Panc1 (cell line): ENCODE data around the gene SFXN2. TPM values are rescaled to one million over a fixed set of nuclear protein-coding genes. Genes with fewer than 3 reads are reported as not detected.

Experiments
- ATAC-seq: fragments of 200-7000 bp; cut with Tn5 transposase; 2 replicates; pipeline ENCODE4 v1.9.1; 2020; ENCODE audit warnings: mild to moderate bottlenecking, moderate library complexity
- BruUV-seq: library from RNA; stranded (reverse); fragments of 400-500 nt; replicated peaks from 2 replicates; lab custom pipeline; 2021; lab: Mats Ljungman, UMichigan
- CTCF ChIA-PET: fragments of 300-600 bp; sonication (Branson Sonifier 250); formaldehyde crosslinking; loops from one replicate; lab custom pipeline; 2022; ENCODE audit warnings: antibody characterized with exemption; lab: Charles Lee
- POLR2A ChIA-PET: fragments of 300-600 bp; sonication (Branson Sonifier 250); formaldehyde crosslinking; loops from one replicate; lab custom pipeline; 2022; ENCODE audit warnings: antibody characterized with exemption; lab: Charles Lee
- DNase-seq: peaks from one replicate; pipeline ENCODE4 v3.0.0-alpha.2; 2010; ENCODE audit warnings: low read depth, low spot score
- H3K27ac ChIP-seq: 2 replicates; pipeline ENCODE4 v1.5.1; 2011; ENCODE audit warnings: mild to moderate bottlenecking, low read length, inconsistent platforms
- H3K27me3 ChIP-seq: fragments of 200-500 bp; sonication (Bioruptor generic); 2 replicates; pipeline ENCODE4 v1.6.0; 2014; ENCODE audit warnings: low read length, inconsistent platforms; ENCODE audit not compliant: control insufficient read depth, insufficient read depth
- H3K36me3 ChIP-seq: fragments of 200-500 bp; sonication (Bioruptor generic); 2 replicates; pipeline ENCODE4 v1.5.1; 2014; ENCODE audit warnings: inconsistent platforms, mild to moderate bottlenecking, low read length, moderate library complexity; ENCODE audit not compliant: control insufficient read depth, insufficient read depth
- H3K4me1 ChIP-seq: 2 replicates; pipeline ENCODE4 v1.5.1; 2011; ENCODE audit warnings: inconsistent platforms, mild to moderate bottlenecking, low read length, moderate library complexity; ENCODE audit not compliant: control insufficient read depth, insufficient read depth
- H3K4me3 ChIP-seq, 2 experiments: 2 replicates each; pipeline ENCODE4 v1.5.1; 2011 to 2012; ENCODE audit warnings: low read depth in 2 of 2, low read length in 2 of 2, mild to moderate bottlenecking in 2 of 2, inconsistent platforms in 1 of 2, moderate library complexity in 1 of 2
- H3K9me3 ChIP-seq: fragments of 200-500 bp; sonication (Bioruptor generic); 2 replicates; pipeline ENCODE4 v1.5.1; 2014; ENCODE audit warnings: low read depth, mild to moderate bottlenecking, inconsistent platforms, low read length, moderate library complexity; ENCODE audit not compliant: control insufficient read depth, insufficient read depth
- CTCF ChIP-seq: fragments of 450-650 bp; IDR thresholded peaks from 2 replicates; pipeline ENCODE4 v1.5.1; 2017; ENCODE audit warnings: mild to moderate bottlenecking
- POLR2AphosphoS5 ChIP-seq: IDR thresholded peaks from 2 replicates; pipeline ENCODE4 v1.6.1; 2012; ENCODE audit warnings: mild to moderate bottlenecking, low read depth, low read length, moderate library complexity
- REST ChIP-seq, 2 experiments: IDR thresholded peaks; 2 replicates each; pipeline ENCODE4 v1.6.1; 2011 to 2012; ENCODE audit warnings: low read depth in 2 of 2, control low read depth in 1 of 2, low read length in 1 of 2, mild to moderate bottlenecking in 1 of 2, moderate library complexity in 1 of 2; ENCODE audit not compliant: insufficient read depth in 1 of 2
- SIN3A ChIP-seq: IDR thresholded peaks from 2 replicates; pipeline ENCODE4 v1.6.1; 2012; ENCODE audit warnings: low read depth, mild to moderate bottlenecking, low read length, moderate library complexity, borderline replicate concordance; ENCODE audit not compliant: insufficient read depth
- TCF7L2 ChIP-seq: IDR thresholded peaks from 2 replicates; pipeline ENCODE4 v1.6.1; 2011; ENCODE audit warnings: mild to moderate bottlenecking, low read depth, low read length, inconsistent platforms
- in situ Hi-C: cut with HindIII; loops from 2 replicates; pipeline ENCODE4 v1.10.0; 2016; ENCODE audit warnings: low sequenced_read_pairs, low pct_unique_long_range_greater_than_20kb
- intact Hi-C: fragments of 100-400 bp; cut with micrococcal nuclease; formaldehyde crosslinking; loops from one replicate; pipeline ENCODE4 v1.10.0; 2022; ENCODE audit not compliant: unreplicated experiment
- total RNA-seq: library from RNA; stranded (reverse); gene quantifications from one replicate; pipeline ENCODE4 v1.2.1, GENCODE V29; 2021; ENCODE audit not compliant: unreplicated experiment

Gene SFXN2
- total RNA-seq, 1 experiment from 2014 or later: 11.6 TPM

GRCh38 chr10:102738692-102739121, 24.3 kb downstream of the SFXN2 start:
- TF ChIP-seq TCF7L2: no peak
- TF ChIP-seq SIN3A: no peak
- TF ChIP-seq CTCF: no peak
- no peak for TF ChIP-seq REST (IDR thresholded peaks at IDR 0.05; ENCODE audit: insufficient read depth in 1 of 2, low read depth in 2 of 2, low read length in 1 of 2)
- no peak for TF ChIP-seq POLR2AphosphoS5
- no peaks in the 10 kb centered on the region; the same call in 1 of the 2 replicates for H3K9me3 ChIP-seq
- H3K36me3 ChIP-seq: no peaks in the 10 kb centered on the region
- intact Hi-C loops (no loop called here), in situ Hi-C loops (no loop called here)
- H3K27ac ChIP-seq: 0 out of 2 replicates have a peak overlapping the region, but pooled peaks have one; percentile 9
- ATAC-seq (no peak), DNase-seq (no peak)
- H3K27me3 ChIP-seq: no peaks in the 10 kb centered on the region
- CTCF ChIA-PET: no interaction called here
- POLR2A ChIA-PET: no interaction called here
- peaks cover 4% of the 10 kb centered on the region for H3K4me1 ChIP-seq
- no TSS peak for BruUV-seq
- no peak overlapping the region for H3K4me3 ChIP-seq

- DNase-seq (no peak), ATAC-seq (no peak)
- in situ Hi-C loops: no loop called here
- TF ChIP-seq REST (IDR thresholded peaks at IDR 0.05; ENCODE audit: insufficient read depth in 1 of 2, low read depth in 2 of 2, low read length in 1 of 2) (no peak), POLR2AphosphoS5 (peak; percentile 32; the same call in 1 of the 2 replicates), TCF7L2 (no peak), SIN3A (no peak), CTCF (no peak)
- Histone ChIP-seq H3K9me3 (no peaks in the 10 kb centered on the region; the same call in 1 of the 2 replicates), H3K4me1 (peaks cover 6% of the 10 kb centered on the region), H3K27ac (no peak overlapping the region), H3K4me3 (no peak overlapping the region), H3K36me3 (peaks cover 6% of the 10 kb centered on the region; the same call in 1 of the 2 replicates), H3K27me3 (no peaks in the 10 kb centered on the region)
- intact Hi-C loops: no loop called here
- ChIA-PET POLR2A (interaction anchor here (1.5 kb wide), 1 partner anchor 29 kb away, joined by 10 read pairs; no protein-coding TSS in a partner anchor), CTCF (no interaction called here)
- no TSS peak for BruUV-seq
These were observed 25.8 kb downstream of the SFXN2 start for GRCh38 chr10:102740229-102740628.
